HUES64 (cell line): ENCODE measurements around the gene WWC2.
"Not testable (repeated sequence)": the region's sequence is repeated elsewhere in the genome, so short reads cannot be mapped to it uniquely, and the experiment has no call there.

Source experiments
- H3K27ac ChIP-seq: 2 replicates; pipeline ENCODE4 v1.7.0; 2013; ENCODE audit warnings: low read depth, low read length, inconsistent platforms
- H3K27me3 ChIP-seq: 2 replicates; pipeline ENCODE4 v1.6.1; 2013; ENCODE audit warnings: mild to moderate bottlenecking, low read length; ENCODE audit not compliant: insufficient read depth
- H3K36me3 ChIP-seq: 2 replicates; pipeline ENCODE4 v1.6.1; 2013; ENCODE audit warnings: mild to moderate bottlenecking, low read length; ENCODE audit not compliant: insufficient read depth
- H3K4me1 ChIP-seq: 2 replicates; pipeline ENCODE4 v1.6.1; 2013; ENCODE audit warnings: mild to moderate bottlenecking, low read length, moderate library complexity; ENCODE audit not compliant: insufficient read depth
- H3K4me3 ChIP-seq: 2 replicates; pipeline ENCODE4 v1.5.1; 2013; ENCODE audit warnings: mild to moderate bottlenecking, low read length, moderate library complexity
- H3K9ac ChIP-seq: 2 replicates; pipeline ENCODE4 v1.6.1; 2013; ENCODE audit warnings: mild to moderate bottlenecking, low read depth, low read length
- H3K9me3 ChIP-seq: 2 replicates; pipeline ENCODE4 v1.6.1; 2013; ENCODE audit warnings: low read depth, low read length; ENCODE audit not compliant: insufficient read depth
- WGBS: fragments of 150-250, 120-280 bp; methylation state at CpG from one replicate; pipeline ENCODE4 v1.1.7; 2013; ENCODE audit warnings: missing lambda C conversion rate; 5-methylcytosine and 5-hydroxymethylcytosine counted together

WWC2 gene

DNA sequence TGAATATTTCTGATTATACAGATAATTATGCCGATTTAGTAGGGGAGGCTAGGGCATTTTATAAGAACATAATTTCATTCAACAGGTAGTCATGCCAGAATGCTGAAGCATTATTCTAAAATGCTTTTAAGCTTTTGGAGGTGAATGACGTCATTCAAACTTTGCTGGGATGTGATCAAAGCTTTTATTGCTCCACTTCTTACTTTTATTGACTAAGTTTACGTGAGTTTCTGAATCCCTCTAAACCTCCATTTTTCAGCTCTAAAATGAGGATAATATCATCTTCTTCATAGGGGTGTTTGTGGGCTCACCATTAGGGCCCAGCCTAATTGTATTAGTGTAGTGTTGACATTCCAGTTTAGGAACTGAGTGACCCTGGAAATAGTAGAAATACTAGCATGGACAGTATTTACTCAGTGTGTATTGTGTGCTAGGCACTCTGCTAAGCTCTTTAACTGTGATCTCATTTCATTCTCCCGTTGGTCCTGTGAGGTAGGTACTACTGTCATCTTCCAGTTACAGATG is 3.0 kb downstream of the WWC2 start:
- Histone ChIP-seq H3K9ac (no peak overlapping the region), H3K4me1 (peaks cover 46% of the 10 kb centered on the region), H3K4me3 (peak overlapping the region; percentile 95; the same call in 1 of the 2 replicates), H3K9me3 (no peaks in the 10 kb centered on the region), H3K27ac (no peak overlapping the region), H3K36me3 (no peaks in the 10 kb centered on the region), H3K27me3 (no peaks in the 10 kb centered on the region; the same call in 1 of the 2 replicates)
- WGBS, result 88% methylated on average over 4 of the region's 4 CpGs

DNA sequence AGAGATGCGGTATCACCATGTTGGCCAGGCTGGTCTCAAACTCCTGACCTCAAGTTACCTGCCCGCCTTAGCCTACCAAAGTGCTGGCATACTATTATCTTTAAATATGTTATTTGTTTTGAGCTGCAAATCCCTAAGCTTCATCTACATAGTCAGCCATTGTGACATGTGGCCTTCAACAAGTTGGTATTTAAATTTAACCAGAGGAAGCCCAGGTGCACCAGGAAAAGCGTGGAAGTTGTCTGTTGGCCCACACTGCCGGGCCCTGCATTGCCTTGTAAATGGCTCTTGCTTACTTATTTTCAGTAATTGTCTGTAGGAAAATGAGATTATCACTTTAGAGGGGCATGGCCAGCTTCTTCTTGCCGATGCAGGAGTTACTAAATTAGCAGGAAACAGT is 6.0 kb downstream of the WWC2 start:
- Histone ChIP-seq H3K27me3 (no peaks in the 10 kb centered on the region), H3K4me1 (peaks cover 55% of the 10 kb centered on the region), H3K4me3 (no peak overlapping the region), H3K27ac (peak overlapping the region; percentile 78; the same call in 1 of the 2 replicates), H3K36me3 (no peaks in the 10 kb centered on the region), H3K9ac (peak overlapping the region; percentile 42; the same call in 1 of the 2 replicates), H3K9me3 (no peaks in the 10 kb centered on the region)
- WGBS, result 62% methylated on average over 4 of the region's 5 CpGs

DNA sequence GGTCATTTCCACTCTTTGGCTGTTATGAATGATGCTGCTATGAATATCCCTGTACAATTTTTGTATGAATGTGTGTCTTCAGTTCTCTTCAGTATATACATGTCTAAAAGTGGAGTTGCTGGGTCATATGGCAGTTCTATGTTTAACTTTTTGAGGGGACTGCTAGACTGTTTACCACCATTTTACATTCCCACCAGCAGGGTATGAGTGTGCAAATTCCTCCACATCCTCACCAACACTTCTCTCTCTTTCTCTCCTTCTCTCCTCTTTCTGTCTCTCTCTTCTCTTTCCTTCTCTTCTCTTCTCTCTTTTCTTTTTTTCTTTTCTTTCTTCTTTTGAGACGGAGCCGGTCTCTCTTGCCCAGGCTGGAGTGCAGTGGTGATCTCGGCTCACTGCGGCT is 7.8 kb downstream of the WWC2 start:
- H3K27ac ChIP-seq, result no peak overlapping the region
- H3K4me3 ChIP-seq, result no peak overlapping the region
- H3K9ac ChIP-seq, result no peak overlapping the region
- H3K4me1 ChIP-seq, result peaks cover 46% of the 10 kb centered on the region
- no peaks in the 10 kb centered on the region for H3K36me3 ChIP-seq
- H3K27me3 ChIP-seq, result no peaks in the 10 kb centered on the region
- 95% methylated on average over 4 of the region's 4 CpGs for WGBS
- H3K9me3 ChIP-seq, result no peaks in the 10 kb centered on the region

DNA sequence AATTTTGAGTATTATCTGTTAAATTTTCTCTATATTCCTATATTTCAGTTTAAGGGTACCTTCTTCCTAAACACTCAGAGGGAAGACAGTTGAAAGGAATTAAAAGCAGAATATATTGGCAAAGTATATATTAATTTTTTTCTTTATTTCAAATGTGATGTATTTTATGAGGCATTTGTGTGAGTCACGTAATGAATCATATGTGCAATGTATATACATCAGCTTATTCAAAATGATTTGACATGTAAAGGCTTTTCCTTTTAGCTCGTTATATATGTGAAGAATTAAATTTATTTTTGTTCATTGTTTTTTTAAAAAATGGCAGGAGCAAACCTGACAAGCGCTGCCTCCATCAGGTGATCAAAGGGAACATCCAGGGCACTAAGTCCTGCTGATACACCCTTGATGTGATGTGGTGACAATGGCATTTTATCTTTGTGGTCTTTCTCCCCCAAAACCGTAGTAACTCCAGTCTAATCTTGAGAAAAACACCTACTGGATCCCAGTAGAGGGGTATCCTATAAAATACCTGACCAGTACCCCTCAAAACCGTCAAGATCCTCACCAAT is 8.9 kb downstream of the WWC2 start:
- WGBS, result 94% methylated on average over 5 of the region's 5 CpGs
- no peak overlapping the region for H3K9ac ChIP-seq
- peaks cover 44% of the 10 kb centered on the region for H3K4me1 ChIP-seq
- H3K36me3 ChIP-seq, result no peaks in the 10 kb centered on the region
- no peak overlapping the region for H3K27ac ChIP-seq
- H3K9me3 ChIP-seq, result no peaks in the 10 kb centered on the region
- no peaks in the 10 kb centered on the region for H3K27me3 ChIP-seq
- no peak overlapping the region for H3K4me3 ChIP-seq

DNA sequence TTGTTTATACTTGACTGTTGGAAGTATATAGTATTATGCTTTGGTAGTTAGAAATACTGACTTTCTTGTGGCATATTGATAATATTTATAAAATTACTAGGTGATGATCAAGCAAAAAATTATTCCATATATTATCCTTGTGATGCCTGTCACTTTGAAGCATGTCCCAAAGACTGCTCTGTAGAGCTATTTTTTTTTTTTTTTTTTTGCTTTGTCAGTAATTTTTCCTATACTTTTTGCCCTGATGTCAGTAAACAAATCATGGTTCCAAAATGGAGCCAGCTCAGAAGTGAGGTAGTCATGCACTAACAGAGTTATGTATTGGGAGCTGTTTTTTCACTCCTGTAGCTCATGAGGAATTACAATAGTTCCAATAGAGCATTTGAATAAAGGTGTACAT is 11.2 kb downstream of the WWC2 start:
- Histone ChIP-seq H3K9ac (no peak overlapping the region), H3K36me3 (no peaks in the 10 kb centered on the region), H3K9me3 (no peaks in the 10 kb centered on the region), H3K27ac (no peak overlapping the region), H3K4me3 (no peak overlapping the region), H3K4me1 (peaks cover 50% of the 10 kb centered on the region), H3K27me3 (no peaks in the 10 kb centered on the region)

DNA sequence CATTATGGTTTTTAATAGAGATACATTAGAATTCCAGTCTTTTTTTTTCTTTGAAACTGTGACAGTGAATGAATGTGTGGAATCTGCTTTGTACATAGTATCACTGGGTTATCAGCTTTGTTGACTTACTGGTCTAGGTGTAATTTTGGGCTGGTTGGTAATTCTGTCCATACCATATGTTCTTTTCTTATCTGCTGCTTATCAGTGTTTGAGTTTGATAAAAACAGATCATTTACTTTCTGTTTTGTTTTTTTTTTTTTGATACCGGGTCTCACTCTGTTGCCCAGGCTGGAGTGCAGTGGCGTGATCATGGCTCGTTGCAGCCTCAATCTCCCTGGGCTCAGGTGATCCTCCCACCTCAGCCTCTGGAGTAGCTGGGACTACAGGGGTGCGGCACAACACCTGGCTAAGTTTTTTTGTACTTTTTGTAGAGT is 12.4 kb downstream of the WWC2 start:
- peaks cover 46% of the 10 kb centered on the region for H3K4me1 ChIP-seq

DNA sequence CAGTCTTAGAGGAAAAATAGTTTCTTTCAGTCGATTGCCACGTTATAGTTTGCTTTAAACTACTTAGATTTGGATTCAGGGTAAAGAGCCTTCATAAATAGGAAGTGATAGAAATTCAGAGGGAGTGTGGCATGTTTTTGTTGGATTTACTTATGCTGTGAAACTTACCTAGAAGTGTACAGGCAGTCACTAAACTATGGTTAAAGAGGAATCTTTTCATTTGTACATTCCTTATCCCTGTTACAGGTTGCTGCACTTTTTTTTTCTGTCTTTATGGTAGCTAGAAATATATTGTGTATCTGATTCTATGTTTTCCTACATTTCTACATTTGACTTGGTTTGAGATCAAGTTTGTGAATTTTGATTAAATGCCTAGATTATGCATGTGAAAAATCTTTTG is 19.1 kb downstream of the WWC2 start:
- peak overlapping the region; percentile 88 for H3K27ac ChIP-seq
- H3K9ac ChIP-seq, result peak overlapping the region; percentile 65
- no peaks in the 10 kb centered on the region for H3K27me3 ChIP-seq
- no peaks in the 10 kb centered on the region for H3K9me3 ChIP-seq
- no peaks in the 10 kb centered on the region for H3K36me3 ChIP-seq
- WGBS, result 87% methylated on average over 2 of the region's 2 CpGs
- H3K4me1 ChIP-seq, result peaks cover 43% of the 10 kb centered on the region
- H3K4me3 ChIP-seq, result peak overlapping the region; percentile 22

More for the DNA sequence above, 12.4 kb downstream of the WWC2 start:
- Histone ChIP-seq H3K27ac (no peak overlapping the region), H3K9me3 (no peaks in the 10 kb centered on the region), H3K9ac (no peak overlapping the region), H3K4me3 (no peak overlapping the region), H3K36me3 (no peaks in the 10 kb centered on the region), H3K27me3 (no peaks in the 10 kb centered on the region)
- WGBS, result 94% methylated on average over 4 of the region's 4 CpGs

DNA sequence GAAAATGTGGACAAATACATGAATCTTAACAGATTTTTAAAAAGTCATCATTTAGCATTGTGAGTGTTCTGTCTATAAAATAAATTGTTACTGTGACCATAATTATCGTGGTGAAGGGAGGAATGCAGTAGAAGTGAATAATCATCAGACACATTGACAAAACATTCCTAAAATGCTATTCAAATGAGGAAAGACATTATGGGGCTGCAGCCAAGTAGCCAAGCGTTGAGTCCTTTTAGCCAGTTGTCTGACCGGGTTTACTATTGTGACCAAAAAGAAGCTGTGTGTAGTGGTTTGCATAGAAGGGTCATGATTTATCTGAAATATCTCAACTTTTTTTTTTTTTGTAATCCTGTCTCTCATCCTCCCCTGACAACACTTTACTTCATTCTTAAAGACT is 19.5 kb downstream of the WWC2 start:
- Histone ChIP-seq H3K27ac (peak overlapping the region; percentile 88), H3K36me3 (no peaks in the 10 kb centered on the region), H3K9ac (peak overlapping the region; percentile 65), H3K4me1 (peaks cover 40% of the 10 kb centered on the region), H3K4me3 (peak overlapping the region; percentile 22), H3K27me3 (no peaks in the 10 kb centered on the region), H3K9me3 (no peaks in the 10 kb centered on the region)
- 5% methylated on average over 2 of the region's 3 CpGs for WGBS

DNA sequence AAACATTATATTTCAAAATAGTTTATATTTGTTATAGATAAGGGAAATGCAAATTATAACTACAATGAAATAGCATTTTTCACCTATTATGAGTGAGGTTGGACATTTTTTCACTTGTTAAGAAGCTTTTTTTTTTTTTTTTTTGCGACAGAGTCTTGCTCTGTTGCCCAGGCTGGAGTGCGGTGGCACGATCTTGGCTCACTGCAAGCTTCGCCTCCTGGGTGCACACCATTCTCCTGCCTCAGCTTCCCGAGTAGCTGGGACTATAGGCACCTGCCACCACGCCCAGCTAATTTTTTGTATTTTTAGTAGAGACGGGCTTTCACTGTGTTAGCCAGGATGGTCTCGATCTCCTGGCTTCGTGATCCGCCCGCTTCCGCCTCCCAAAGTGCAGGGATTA is 22.6 kb downstream of the WWC2 start:
- WGBS, result 97% methylated on average over 12 of the region's 12 CpGs
- peaks cover 27% of the 10 kb centered on the region for H3K4me1 ChIP-seq
- not testable (repeated sequence) for H3K36me3 ChIP-seq, H3K4me3 ChIP-seq, H3K27ac ChIP-seq, H3K9me3 ChIP-seq, H3K27me3 ChIP-seq, H3K9ac ChIP-seq

DNA sequence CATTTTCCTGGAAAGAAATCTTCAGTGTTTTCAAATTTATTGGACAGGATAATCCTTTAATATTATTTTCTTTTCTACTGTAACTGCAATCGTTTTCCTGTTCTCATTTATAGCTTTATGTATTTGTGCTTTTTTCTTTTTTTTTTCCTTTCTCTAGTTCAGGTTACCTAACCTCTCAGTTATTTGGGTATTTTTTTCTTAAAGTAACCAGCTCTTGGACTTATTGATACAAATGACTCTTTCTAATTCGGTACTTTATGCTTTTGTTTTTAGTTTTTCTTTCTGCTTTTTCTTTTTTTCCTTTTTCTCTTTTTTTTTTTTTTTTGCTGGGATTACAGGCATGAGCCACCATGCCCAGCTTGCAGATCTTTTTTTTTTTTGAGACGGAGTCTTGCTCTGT is 25.2 kb downstream of the WWC2 start:
- H3K4me1 ChIP-seq, result peaks cover 15% of the 10 kb centered on the region
- H3K27me3 ChIP-seq, result no peaks in the 10 kb centered on the region
- H3K4me3 ChIP-seq, result no peak overlapping the region
- H3K27ac ChIP-seq, result no peak overlapping the region
- H3K9me3 ChIP-seq, result no peaks in the 10 kb centered on the region
- 96% methylated on average over 2 of the region's 3 CpGs for WGBS
- H3K9ac ChIP-seq, result no peak overlapping the region
- H3K36me3 ChIP-seq, result no peaks in the 10 kb centered on the region

DNA sequence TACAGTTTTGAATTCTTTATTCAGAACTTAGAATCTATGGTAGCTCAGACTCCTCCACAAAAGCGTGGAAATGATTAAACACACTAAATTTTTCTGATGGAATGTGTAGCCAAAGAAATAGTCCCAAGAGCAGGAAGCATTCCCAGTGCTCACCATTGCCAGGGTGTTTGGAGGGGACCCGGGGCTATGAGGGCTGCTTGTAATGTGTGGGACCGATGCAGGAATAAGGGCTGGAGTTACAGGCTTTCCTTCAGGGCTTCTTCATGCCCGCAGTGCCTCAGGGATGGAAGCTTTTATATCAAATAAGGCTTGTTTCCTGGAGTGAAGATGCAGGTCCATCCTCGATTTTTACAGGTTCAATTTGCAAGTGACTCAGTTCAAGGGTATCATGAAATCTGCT is 25.8 kb downstream of the WWC2 start:
- H3K36me3 ChIP-seq, result no peaks in the 10 kb centered on the region
- H3K4me1 ChIP-seq, result peaks cover 15% of the 10 kb centered on the region
- H3K27me3 ChIP-seq, result no peaks in the 10 kb centered on the region
- H3K9me3 ChIP-seq, result no peaks in the 10 kb centered on the region
- H3K9ac ChIP-seq, result no peak overlapping the region
- 90% methylated on average over 5 of the region's 5 CpGs for WGBS
- H3K27ac ChIP-seq, result no peak overlapping the region
- H3K4me3 ChIP-seq, result no peak overlapping the region

DNA sequence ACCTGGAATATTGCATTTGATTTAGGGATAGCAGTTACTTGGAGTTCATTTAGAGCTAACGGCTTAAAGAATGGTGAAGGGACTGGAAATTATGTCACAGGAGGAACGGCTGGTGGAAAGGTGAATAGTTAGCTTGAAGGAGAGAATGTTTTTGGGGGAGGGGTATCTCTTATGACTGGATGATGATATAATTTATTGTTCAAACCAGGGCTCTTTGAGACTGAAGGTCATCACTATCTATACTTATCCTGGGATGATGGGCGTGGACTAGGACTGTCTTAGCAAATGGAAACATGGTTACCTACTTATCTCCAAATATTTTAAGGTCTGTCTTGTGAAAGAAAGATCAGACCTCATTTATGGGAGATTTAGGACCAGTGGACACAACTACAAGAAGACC is 30.1 kb downstream of the WWC2 start:
- peaks cover 19% of the 10 kb centered on the region for H3K4me1 ChIP-seq
- no peaks in the 10 kb centered on the region for H3K9me3 ChIP-seq
- 90% methylated on average over 2 of the region's 3 CpGs for WGBS

More for the DNA sequence above, 30.1 kb downstream of the WWC2 start:
- Histone ChIP-seq H3K27ac (no peak overlapping the region), H3K36me3 (no peaks in the 10 kb centered on the region), H3K4me3 (no peak overlapping the region), H3K27me3 (no peaks in the 10 kb centered on the region), H3K9ac (no peak overlapping the region)
